SK-N-MC (cell line): ENCODE results near the gene PTK7.

Source experiments
- EZH2 ChIP-seq: fragments of 200-600 bp; sonication (generic); IDR thresholded peaks from one replicate; pipeline ENCODE4 v1.6.1; 2017; ENCODE audit warnings: antibody characterized with exemption
- POLR2AphosphoS5 ChIP-seq: IDR thresholded peaks from 2 replicates; pipeline ENCODE4 v1.6.1; 2012; ENCODE audit warnings: mild to moderate bottlenecking, low read depth, low read length, borderline replicate concordance

DNA sequence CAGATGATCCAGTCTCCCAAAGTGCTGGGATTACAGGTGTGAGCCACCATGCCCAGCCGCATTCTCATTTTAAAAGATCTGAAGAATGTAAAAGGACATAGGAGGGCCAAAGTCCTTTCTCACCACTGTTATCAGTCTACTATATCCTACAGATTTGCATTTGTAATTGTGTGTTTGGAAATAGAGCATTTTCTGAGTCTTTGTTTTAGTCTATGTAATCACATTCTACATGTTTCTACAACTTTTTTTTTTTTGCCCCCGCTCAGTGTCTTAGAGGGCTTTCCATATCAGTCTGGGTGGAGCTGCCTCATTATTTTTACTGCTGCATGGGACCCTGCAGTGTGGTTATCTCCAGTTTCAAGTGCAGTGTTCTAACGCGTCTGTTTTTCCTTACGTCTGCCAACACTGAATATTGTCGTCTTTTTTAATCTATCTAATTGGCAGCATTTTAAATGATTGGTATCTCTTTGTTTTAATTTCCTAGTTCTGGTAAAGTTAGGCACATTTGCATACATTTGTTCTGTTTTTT lies 113.7 kb downstream of the PTK7 start:
- TF ChIP-seq EZH2 (no peak), POLR2AphosphoS5 (no peak)
